ENCODE results near the gene HDAC4. TPM values are rescaled to one million over a fixed set of nuclear protein-coding genes. Genes with fewer than 3 reads are reported as not detected.

The HDAC4 gene
- total and polyA plus RNA-seq, 2 experiments from 2014 or later, result 9.3 to 10.8 TPM

DNA sequence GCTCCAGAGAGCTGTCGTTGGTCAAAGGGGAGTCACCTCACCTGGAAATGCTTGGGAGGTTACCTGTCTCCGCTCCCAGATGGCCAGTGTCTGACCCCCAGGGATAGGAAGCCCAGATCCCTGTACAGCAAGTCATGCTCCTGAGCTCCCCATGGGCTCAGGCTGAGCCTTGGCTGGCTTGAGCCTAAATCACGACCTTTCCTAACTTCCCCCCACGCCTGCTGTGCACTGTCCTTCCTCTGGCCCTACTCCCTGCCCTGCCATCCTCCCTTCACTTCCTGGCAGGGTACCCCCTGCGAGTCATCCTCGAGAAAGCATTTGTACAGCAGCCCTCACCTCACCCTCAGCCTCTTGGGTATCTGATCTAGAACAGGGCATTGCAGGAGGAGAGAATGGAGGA, 9.2 kb upstream of the HDAC4 start:
- no peaks in the 10 kb centered on the region for H3K9me2 ChIP-seq (replicated peaks; ENCODE audit: insufficient read depth)
- no peaks in the 10 kb centered on the region for H3K27me3 ChIP-seq
- H3K9me3 ChIP-seq (ENCODE audit: low read depth), result no peaks in the 10 kb centered on the region
- no peak overlapping the region for H3K4me3 ChIP-seq
- WGBS (ENCODE audit: low lambda C conversion rate, missing lambda C conversion rate), result 88% methylated on average over 6 of the region's 6 CpGs
- no peaks in the 10 kb centered on the region for H3K4me1 ChIP-seq (ENCODE audit: insufficient read depth)
- no peaks in the 10 kb centered on the region for H3K79me2 ChIP-seq
- no peaks in the 10 kb centered on the region for H3K36me3 ChIP-seq (replicated peaks; ENCODE audit: insufficient read depth, low read depth)
- H2AFZ ChIP-seq, result no peak overlapping the region
- H3K27ac ChIP-seq, result no peak overlapping the region
- no peaks in the 10 kb centered on the region for H4K20me1 ChIP-seq (ENCODE audit: insufficient read depth, poor library complexity, severe bottlenecking)
- TF ChIP-seq EZH2phosphoT487 (IDR thresholded peaks at IDR 0.05; ENCODE audit: low read depth, severe bottlenecking, unreplicated experiment), result no peak
- TF ChIP-seq EZH2 (IDR thresholded peaks at IDR 0.05; ENCODE audit: borderline replicate concordance), result no peak
- no peak for DNase-seq (ENCODE audit: low spot score)
- H3K4me2 ChIP-seq, result no peak overlapping the region

DNA sequence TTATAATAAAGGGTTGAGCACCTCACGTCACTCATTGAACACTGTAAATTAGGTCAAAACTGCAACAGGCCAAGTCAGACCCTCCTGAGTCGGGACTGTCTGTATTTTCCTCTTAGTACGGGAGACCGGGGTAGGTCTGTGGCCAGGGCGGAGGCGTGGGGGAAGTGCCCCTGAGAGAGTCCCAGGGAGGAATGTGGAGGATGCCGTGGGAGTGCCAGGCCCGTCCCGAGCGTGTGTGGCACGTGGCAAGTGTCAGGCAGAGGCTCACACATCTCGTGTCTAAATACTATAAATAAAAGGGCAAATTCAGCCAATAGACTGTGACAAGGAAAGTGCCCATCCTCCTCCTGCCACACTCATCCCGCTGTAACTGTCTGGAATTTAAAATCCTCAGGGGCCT, 6.3 kb upstream of the HDAC4 start:
- H3K4me1 ChIP-seq (ENCODE audit: insufficient read depth), result peaks cover 3% of the 10 kb centered on the region
- no peaks in the 10 kb centered on the region for H3K9me2 ChIP-seq (replicated peaks; ENCODE audit: insufficient read depth)
- no peak for DNase-seq (ENCODE audit: low spot score)
- H2AFZ ChIP-seq, result no peak overlapping the region
- H3K36me3 ChIP-seq (replicated peaks; ENCODE audit: insufficient read depth, low read depth), result no peaks in the 10 kb centered on the region
- H3K79me2 ChIP-seq, result no peaks in the 10 kb centered on the region
- no peaks in the 10 kb centered on the region for H3K9me3 ChIP-seq (ENCODE audit: low read depth)
- TF ChIP-seq EZH2phosphoT487 (IDR thresholded peaks at IDR 0.05; ENCODE audit: low read depth, severe bottlenecking, unreplicated experiment), result no peak
- TF ChIP-seq, protein P1, sequence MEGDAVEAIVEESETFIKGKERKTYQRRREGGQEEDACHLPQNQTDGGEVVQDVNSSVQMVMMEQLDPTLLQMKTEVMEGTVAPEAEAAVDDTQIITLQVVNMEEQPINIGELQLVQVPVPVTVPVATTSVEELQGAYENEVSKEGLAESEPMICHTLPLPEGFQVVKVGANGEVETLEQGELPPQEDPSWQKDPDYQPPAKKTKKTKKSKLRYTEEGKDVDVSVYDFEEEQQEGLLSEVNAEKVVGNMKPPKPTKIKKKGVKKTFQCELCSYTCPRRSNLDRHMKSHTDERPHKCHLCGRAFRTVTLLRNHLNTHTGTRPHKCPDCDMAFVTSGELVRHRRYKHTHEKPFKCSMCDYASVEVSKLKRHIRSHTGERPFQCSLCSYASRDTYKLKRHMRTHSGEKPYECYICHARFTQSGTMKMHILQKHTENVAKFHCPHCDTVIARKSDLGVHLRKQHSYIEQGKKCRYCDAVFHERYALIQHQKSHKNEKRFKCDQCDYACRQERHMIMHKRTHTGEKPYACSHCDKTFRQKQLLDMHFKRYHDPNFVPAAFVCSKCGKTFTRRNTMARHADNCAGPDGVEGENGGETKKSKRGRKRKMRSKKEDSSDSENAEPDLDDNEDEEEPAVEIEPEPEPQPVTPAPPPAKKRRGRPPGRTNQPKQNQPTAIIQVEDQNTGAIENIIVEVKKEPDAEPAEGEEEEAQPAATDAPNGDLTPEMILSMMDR (IDR thresholded peaks at IDR 0.05; ENCODE audit: poor library complexity), result no peak
- no peak overlapping the region for H3K4me3 ChIP-seq
- H3K4me2 ChIP-seq, result no peak overlapping the region
- no peaks in the 10 kb centered on the region for H4K20me1 ChIP-seq (ENCODE audit: insufficient read depth, poor library complexity, severe bottlenecking)
- H3K27ac ChIP-seq, result no peak overlapping the region
- 85% methylated on average over 13 of the region's 13 CpGs for WGBS (ENCODE audit: low lambda C conversion rate, missing lambda C conversion rate)
- no peaks in the 10 kb centered on the region for H3K27me3 ChIP-seq

DNA sequence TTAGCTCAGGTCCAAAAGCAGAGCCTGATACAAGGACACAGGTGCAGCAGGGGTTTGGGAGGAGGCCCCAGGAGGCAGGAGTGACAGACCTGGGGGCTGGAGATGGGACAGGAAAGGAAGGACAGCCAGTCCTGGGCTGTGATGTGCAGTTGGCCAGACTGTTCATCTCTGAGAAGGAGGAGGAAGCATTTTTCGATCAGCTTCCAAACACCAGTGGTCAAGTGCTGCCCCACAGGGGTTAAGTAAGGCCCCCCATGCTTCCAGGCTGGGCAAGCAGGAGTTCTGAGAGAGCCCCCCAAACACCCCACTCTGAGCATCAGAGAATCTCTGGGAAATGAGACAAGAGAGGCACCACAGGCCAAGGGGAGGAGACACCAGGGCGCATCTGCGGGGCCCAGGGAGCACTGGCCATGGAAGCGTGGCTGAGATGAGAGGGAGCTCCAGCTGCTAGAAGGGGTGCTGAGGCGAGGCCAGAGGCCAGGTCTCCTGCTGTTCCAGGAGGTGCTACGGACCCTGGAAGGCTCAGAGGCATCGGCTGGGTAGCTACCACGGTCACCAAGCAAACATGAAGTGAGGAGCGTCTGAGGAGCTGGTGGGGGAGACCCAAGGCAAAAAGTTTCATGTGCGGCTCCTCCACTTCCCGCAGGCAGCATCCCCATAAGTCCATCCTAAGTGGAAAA, 5.6 kb upstream of the HDAC4 start:
- Histone ChIP-seq H3K4me1 (ENCODE audit: insufficient read depth) (peaks cover 7% of the 10 kb centered on the region), H4K20me1 (ENCODE audit: insufficient read depth, poor library complexity, severe bottlenecking) (no peaks in the 10 kb centered on the region), H3K79me2 (no peaks in the 10 kb centered on the region), H3K9me2 (replicated peaks; ENCODE audit: insufficient read depth) (no peaks in the 10 kb centered on the region), H2AFZ (no peak overlapping the region), H3K4me3 (no peak overlapping the region), H3K27ac (no peak overlapping the region), H3K27me3 (no peaks in the 10 kb centered on the region), H3K9me3 (ENCODE audit: low read depth) (no peaks in the 10 kb centered on the region), H3K4me2 (no peak overlapping the region), H3K36me3 (replicated peaks; ENCODE audit: insufficient read depth, low read depth) (no peaks in the 10 kb centered on the region)
- no peak for DNase-seq (ENCODE audit: low spot score)
- 98% methylated on average over 11 of the region's 11 CpGs for WGBS (ENCODE audit: low lambda C conversion rate, missing lambda C conversion rate)
- TF ChIP-seq, protein P1 (IDR thresholded peaks at IDR 0.05; ENCODE audit: poor library complexity), result no peak
- TF ChIP-seq EZH2 (IDR thresholded peaks at IDR 0.05; ENCODE audit: borderline replicate concordance), result no peak
- TF ChIP-seq EZH2phosphoT487 (IDR thresholded peaks at IDR 0.05; ENCODE audit: low read depth, severe bottlenecking, unreplicated experiment), result no peak

DNA sequence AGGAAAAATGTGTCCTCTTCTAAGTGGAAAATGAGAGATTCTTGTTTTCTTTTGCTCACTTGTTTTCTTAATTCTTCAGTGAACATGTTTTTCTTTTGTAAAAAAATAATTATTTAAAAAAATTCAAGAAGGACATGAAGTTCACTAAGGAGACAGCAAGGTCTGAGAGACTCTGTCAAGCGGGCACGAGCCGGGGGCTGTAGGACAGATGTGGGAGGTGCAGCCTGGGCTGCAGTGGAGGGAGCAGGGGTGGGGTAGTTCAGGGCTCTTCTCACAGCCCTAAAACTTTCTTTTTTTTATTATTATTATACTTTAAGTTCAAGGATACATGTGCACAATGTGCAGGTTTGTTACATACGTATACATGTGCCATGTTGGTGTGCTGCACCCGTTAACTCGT, 4.3 kb upstream of the HDAC4 start:
- H3K9me3 ChIP-seq (ENCODE audit: low read depth), result no peaks in the 10 kb centered on the region
- H3K9me2 ChIP-seq (replicated peaks; ENCODE audit: insufficient read depth), result no peaks in the 10 kb centered on the region
- H3K27ac ChIP-seq, result no peak overlapping the region
- H3K4me1 ChIP-seq (ENCODE audit: insufficient read depth), result peaks cover 7% of the 10 kb centered on the region
- H4K20me1 ChIP-seq (ENCODE audit: insufficient read depth, poor library complexity, severe bottlenecking), result no peaks in the 10 kb centered on the region
- DNase-seq (ENCODE audit: low spot score), result no peak
- TF ChIP-seq, protein P1 (IDR thresholded peaks at IDR 0.05; ENCODE audit: poor library complexity), result no peak
- TF ChIP-seq EZH2phosphoT487 (IDR thresholded peaks at IDR 0.05; ENCODE audit: low read depth, severe bottlenecking, unreplicated experiment), result no peak
- no peak for TF ChIP-seq EZH2 (IDR thresholded peaks at IDR 0.05; ENCODE audit: borderline replicate concordance)
- no peak overlapping the region for H2AFZ ChIP-seq
- H3K36me3 ChIP-seq (replicated peaks; ENCODE audit: insufficient read depth, low read depth), result no peaks in the 10 kb centered on the region
- no peak overlapping the region for H3K4me3 ChIP-seq
- H3K79me2 ChIP-seq, result no peaks in the 10 kb centered on the region
- no peak overlapping the region for H3K4me2 ChIP-seq
- 93% methylated on average over 6 of the region's 6 CpGs for WGBS (ENCODE audit: low lambda C conversion rate, missing lambda C conversion rate)
- no peaks in the 10 kb centered on the region for H3K27me3 ChIP-seq
